TTC549 (cell line): Measurements from ENCODE around the gene RGS3.
A peak's percentile ranks its signal among the peaks of the same experiment; 100 is the strongest.
"Not testable (repeated sequence)": the region's sequence is repeated elsewhere in the genome, so short reads cannot be mapped to it uniquely, and the experiment has no call there.

Source experiments
- FAIRE-seq: peaks from 2 replicates; lab custom pipeline; 2012; peaks lifted over from hg19 to GRCh38; lab: Jason Lieb, UNC

The RGS3 gene

DNA sequence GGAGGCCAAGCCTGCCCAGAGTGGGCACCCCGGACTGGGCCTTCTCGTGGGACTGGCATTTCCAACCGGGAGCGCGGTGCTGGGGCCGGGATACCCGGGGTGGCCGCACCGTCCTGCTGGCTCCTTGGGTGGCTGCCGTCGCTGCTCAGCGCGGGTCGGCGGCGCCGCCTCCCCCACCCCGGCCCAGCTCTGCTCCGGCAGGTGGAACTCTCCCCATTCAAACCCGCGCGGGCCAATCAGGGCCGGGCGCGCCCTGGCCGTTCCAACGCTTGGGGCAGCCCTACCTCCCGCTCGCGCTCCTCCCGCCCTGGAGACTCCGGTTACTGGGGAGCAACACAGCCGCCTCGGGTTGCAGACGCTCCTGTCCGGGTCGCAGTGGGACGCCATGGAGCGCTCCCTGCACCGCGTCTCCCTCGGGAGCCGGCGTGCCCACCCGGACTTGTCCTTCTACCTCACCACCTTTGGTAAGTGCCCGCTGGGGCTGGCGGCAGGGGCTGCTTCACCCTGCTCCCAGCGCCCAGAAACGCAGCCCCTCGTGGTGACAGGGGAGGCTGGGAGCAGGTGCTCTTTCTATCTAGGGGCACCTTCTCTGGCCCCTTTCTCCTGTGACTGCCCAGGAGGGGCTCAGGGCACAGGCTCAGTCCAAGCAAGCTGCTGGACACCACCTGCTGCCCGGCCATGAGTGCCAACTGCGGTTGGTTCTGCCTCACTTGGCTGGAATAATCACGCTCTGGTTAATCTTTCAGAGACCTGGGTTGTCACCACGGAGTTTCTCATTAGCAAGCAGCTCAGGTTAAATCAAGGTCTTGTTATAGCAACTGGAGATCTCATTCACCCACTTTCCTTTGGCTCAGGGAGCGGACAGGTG lies at the start of gene RGS3:
Gene RGS3 (plus strand): TSS at position 310 of the 868 bp plus-strand sequence. CDS start 76 bp downstream, at position 386.
- no peak for FAIRE-seq

DNA sequence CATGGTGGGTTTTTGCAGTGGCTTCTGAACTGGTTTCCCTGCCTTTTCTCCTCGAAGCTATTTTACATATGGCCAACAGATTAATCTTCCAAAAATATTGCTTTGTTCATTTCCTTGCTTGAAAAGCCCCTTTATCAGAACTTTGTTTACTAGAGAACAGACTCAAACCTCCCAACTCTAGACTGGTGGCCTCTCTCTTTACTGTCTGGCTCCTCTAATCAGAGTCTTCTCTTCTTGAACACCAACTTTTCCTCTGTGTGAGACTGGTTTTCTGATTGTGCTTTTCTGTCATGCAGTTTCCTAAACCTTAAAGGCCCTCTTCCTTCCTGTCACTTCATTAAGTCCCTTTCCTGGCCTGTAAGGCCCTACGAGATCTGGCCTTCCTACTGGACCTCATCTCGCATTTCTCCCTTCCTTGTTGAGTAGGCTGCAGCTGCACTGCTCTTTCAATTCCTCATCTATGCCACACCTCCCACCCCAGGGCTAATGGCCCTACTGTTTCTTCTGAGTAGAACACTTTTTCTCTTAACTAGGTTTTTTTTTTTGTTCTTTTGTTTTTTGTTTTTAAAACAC lies 47.3 kb upstream of the RGS3 start:
- no peak for FAIRE-seq

DNA sequence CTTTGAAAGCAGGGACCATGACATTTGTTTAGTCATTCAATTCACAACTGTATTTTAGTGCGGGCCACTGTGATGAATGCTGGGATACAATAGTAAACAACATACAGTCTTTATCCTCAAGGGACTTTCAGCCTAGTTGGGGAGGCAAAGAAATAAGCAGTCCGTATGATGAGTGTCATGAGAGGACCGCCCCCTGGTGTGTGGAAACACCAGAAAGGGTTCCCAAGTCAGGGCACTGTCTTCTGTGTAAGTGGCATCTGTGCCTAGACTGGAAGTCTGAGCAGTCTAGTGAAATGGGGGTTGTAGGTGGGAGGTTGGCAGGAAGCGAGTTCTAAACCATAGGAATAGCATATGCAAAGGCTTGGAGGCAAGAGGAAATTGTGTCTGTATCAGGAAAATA lies 46.2 kb upstream of the RGS3 start:
- FAIRE-seq = no peak

DNA sequence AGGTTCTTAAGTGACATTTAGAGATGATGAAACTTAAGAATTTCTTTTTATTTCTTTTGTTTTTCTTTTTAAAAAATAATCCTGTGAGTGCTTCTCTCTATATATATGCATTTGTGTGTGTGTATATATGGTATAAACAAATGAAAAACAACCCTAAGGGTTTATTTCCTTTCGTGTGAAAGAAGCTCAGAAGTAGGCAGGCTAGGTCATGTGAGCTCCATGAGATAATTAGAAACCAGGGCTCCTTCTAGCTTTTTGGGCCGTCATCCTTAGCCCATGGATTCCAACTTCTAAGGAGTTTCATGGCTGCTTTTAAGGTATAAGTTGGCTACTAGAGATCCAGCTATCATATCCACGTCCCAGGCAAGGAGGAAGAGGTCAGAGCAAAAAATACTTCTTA lies 41.8 kb upstream of the RGS3 start:
- no peak for FAIRE-seq

DNA sequence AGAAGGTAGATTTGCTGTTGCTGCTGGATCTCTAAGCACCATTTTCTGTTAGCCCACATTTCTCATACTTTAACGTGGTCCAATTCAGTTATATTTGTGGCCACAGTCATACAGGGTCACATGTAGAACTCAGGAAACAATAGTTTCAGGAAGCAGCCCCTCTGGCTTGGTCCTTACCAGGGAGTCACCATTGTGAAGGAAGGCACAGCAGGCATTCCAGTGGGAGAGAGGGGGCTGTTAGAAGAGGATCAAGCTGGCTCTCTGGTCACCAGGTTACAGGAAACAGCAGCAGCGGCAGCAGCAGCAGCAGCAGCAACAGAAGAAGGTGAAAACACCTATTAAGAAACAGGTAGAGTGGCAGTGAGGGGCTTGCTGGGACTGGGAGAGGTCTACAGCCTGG lies 38.5 kb upstream of the RGS3 start:
- FAIRE-seq = no peak

DNA sequence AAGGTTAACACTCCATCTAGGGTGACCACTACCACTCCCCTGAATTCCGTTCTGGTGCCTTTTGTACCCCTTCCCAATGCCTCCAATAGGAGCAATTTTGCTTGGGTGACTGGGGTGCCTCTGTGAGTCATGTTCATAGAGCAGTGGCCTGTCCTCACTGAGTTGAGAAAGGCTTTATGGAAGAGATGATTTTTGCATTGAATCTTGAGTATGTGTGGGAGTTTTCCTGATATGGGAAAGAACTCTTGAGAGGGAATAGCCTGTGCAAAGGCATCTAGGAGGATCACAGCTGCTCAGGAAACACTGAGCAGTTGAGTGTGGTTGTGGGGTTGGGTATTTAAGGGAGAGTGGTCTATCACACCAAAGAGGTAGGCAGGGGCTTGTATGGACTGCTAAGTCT lies 36.8 kb upstream of the RGS3 start:
- no peak for FAIRE-seq

DNA sequence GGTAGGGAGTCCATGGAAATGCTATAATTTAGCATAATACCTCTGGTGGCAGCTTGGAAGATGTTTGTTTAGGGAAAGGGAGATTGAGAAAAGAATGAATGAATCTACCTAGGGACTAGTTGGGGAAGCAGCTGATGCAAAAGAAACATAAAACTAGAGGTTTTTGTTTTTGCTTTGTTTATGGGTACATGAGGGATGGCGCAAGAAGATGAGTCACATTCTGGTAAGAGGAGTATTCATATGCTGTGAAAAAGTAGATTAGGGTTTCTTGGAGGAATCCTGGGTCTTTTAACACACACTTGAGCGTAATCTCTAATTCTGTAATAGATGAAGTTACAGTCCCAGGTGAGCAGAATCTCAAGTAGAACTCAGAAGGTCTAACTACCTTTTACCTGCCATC lies 35.9 kb upstream of the RGS3 start:
- FAIRE-seq = no peak

DNA sequence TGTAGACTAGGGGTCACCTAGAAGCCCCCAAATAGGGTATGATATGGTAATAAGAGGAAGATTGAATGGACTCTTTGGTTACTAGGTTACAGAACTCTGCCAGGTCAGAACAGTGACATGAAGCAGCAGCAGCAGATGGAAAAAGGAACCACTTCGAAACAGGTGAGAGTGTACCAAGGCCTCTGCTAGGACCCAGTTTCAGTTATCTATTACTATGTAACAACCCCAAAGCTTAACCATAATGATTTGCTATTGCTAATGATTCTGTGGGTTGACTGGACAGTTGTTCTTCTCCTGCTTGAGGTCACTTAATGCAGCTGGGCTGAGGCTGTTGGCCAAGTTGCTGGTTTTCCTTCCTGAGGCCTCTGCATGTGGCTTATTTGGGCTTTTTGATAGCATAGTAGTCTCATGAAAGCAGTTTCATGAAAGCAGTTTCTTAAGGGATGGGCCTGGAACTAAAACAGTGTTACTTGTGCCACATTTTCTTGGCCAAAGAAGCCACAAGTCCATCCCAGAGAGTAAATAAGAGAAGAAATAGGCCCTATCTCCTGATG lies 35.4 kb upstream of the RGS3 start:
- no peak for FAIRE-seq

DNA sequence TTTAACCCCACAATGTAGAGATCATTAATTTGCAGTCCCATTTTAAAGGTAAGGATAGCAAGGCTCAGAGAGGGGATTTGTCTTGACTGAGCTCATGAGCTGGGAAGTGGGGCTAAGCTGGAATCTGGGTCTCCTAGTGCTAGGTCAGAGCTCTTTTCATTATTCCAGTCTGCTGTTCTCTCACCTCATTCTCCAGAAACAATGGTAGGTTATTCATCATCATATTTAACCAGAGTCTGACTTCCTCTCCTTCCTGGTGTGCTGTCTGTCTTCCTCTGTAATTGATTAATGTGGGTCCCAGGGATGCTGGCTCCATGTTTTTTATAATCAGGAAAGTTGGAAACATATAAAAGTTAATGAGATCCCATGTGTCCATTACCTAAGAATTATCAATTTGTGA lies 32.3 kb upstream of the RGS3 start:
- FAIRE-seq = no peak

DNA sequence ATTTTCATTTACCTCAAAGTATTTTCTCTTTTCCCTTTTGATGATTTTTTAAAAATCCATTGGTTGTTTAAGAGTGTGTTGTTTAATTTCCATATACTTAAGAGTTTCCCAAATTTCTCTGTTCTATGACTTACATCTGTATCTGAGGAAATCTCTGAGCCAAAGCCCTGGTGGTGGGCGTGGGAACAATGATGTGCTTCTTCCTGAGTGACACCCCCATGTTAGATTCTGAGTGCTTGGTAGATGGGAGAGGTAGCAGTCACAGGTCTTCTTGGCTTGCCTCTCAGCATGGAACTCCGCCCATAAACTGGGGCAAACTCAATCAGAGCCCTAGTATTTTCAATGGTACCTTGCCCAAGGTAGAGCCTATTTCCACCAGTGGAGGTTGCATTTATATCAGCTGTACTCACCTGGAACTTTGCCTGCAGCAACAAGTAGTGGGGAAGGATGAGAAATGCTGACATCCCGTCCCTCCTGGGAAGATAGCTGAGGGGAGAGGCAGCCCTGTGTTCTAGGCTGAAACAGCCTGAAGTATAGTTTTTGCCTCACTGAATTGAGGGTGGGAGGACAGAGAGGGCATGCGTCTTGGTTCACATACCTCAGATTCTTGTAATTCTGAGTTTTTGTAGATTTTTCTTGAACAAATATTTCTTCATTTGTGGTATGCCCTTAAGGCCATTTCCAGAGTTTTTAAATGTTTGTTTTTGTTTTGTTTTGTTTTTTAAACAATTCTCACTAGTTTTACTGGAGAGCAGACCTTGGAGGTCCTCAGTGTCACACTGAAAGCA lies 26.6 kb upstream of the RGS3 start:
- FAIRE-seq = no peak

DNA sequence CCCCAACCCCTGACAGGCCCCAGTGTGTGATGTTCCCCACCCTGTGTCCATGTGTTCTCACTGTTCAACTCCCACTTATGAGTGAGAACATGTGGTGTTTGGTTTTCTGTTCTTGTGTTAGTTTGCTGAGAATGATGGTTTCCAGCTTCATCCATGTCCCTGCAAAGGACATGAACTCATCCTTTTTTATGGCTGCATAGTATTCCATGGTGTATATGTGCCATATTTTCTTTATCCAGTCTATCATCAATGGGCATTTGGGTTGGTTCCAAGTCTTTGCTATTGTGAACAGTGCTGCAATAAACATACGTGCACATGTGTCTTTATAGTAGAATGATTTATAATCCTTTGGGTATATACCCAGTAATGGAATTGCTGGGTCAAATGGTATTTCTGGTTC lies 25.8 kb upstream of the RGS3 start:
- not testable (repeated sequence) for FAIRE-seq

DNA sequence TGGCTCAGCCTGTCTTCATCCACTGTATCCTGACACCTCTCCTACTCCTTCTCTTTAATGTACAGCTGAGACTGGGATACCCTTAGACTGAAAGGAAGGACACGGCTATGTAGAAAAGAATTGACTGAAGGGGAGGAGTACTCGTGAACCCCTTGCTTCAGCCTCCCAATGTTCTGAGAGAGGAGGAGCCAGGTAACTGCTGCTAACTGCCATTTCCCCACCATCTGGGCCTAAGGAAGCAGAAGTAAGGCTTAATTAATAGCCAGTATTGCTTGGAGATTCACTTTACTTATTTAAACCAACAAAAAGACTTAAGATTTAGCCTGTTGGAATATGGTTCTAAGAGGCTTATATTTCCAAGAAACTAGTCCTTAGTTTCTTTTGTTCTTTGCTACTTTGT lies 18.8 kb upstream of the RGS3 start:
- FAIRE-seq = no peak

DNA sequence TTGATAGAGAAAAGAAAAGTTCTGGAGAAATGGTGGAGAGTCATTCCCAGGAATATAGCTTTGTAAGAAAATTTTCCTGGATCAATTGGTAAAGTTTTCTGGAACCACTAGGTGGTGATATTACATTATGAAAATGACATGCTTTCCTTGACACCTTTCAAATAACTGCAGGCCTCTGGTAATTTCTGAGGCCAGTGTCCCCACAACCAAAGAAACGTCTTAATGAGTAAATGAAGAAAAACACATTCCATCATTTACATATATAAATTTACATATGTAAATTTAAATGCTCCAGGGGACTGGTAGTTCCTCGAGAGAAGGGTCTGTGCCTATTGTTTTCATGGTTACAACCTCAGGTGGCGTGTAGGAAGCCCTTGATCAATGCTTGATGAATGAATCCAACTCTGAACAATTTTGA lies 17.2 kb upstream of the RGS3 start:
- peak; percentile 89 for FAIRE-seq

DNA sequence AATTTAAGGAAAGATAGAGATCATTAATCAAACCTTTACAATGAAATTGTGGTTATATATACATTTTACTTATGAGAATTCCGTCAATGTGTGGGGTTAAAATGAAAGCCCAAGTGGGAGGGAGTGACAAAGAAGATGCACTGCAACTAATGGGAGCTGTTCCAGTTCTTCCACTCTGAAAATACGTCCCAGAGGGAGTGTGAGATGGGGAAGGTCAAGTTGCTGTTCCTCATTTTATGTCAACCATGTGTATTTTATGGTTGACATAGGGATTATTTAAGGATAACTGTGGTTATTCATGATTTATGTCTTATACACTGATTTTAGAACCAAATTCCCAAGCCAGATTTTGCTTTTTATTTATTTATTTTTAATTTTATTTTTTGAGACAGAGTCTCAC lies 14.2 kb upstream of the RGS3 start:
- FAIRE-seq = no peak

DNA sequence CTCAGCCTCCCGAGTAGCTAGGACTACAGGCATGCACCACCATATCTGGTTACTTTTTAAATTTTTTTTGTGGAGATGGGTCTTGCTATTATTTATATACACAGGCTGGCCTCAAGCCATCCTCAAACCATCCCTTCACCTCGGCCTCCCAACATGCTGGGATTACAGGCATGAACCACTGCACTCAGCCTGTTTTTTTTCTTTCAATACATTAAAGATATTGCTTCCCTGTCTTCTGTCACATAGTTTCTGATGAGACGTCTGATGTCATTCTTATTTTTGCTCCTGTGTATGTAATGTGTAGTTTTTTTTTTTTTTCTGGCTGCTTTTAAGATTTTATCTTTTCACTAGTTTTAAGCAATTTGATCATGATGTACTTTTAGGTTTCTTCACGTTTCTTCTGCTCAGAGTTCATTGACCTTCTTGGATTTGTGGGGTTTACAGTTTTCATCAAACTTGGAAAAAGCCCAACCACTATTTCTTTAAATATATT lies 11.4 kb upstream of the RGS3 start:
- no peak for FAIRE-seq

DNA sequence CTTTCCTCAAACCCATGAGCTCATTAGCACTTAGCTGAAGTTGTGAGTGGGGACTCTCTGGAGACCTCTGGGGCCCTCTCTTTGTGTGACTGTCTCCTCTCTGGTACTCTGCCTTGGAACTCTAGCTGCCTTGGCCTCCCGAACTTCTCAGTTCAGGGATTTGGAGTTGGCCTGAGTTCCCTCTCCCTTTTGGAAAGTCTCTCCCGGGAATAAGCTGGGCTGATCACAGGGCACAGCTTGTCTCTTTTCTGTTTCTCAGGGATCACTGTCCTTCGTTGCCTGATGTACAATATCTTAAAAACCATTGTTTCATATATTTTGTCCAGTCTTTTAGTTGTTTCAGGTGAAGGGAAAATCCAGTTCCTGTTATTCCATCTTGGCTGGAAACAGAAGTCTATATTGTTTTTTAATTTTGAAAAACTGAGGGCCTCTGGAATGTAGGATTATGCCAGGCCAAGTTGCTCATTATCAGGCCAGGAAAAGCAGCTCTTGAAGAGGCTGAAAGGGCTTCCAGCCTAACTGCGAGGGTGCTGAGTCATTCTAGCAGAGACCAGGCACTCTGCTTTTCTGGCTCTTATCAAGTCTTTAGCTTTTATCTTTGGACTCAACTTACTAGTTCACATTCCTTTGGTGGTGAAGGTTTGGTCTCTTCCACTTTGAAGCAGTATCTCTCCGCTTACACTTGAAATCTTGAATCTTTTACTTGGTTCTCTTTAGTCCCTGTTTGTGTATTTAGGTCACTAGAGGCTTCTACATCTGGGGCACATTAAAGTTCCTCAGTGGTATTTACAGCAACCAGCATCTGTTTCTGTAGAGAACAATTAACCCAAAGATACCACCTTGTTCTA lies 8.4 kb upstream of the RGS3 start:
- no peak for FAIRE-seq

DNA sequence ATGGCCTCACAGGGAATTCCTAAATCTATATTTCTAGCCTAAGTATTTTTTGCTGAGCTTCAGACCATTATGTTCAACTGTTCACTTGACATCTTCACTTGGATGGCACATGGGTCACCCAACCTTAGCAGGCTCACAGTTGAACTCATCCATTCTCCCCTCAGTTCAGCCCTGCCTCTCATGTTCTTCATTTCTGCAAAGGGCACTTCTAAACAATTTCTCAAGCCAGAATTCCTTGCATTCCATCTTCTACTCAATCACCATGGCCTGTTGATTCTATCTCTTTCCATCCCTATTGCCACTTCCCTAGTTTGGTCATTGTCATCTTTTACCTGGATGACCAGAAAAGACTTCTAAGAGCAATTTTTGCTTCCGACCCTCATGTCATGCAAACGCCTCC lies 7.3 kb upstream of the RGS3 start:
- no peak for FAIRE-seq

DNA sequence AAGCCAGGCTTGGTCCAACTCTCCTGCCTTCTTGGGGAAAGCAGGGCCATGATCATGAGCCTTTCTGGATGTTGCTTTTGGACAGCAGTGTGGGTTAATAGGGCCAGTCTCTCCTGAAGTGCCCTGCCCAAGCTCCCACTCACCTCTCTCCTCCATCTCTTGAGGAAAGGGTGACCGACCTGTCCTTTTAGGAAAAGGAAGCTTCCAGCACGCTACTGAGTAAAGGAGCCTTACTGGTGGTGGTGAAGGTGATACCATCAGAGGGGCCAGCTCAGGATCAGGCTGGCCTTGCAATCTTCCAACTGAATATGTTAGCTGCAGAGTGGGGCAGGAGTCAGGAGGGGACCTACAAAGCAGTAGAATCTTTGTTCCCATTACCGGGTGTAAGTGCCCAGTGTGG lies 2.2 kb upstream of the RGS3 start:
- FAIRE-seq = no peak

DNA sequence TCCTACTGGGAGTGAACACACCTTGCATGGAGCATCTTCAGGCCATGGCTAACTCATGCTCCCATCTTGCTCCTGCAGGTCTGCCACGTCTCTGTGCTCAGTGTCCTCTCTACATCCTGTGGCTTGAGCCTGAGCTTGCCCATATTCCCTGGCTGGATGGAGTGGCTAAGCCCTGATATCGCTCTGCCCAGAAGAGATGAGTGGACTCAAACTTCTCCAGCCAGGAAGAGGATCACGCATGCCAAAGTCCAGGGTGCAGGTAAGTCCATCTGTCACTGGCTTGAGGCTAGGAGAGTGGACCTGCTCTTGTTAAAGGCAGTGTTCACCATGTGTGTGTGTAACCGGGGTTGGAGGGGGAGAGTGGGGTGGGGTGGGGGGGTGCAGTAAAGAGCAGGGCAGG lies 1.6 kb upstream of the RGS3 start:
- no peak for FAIRE-seq

DNA sequence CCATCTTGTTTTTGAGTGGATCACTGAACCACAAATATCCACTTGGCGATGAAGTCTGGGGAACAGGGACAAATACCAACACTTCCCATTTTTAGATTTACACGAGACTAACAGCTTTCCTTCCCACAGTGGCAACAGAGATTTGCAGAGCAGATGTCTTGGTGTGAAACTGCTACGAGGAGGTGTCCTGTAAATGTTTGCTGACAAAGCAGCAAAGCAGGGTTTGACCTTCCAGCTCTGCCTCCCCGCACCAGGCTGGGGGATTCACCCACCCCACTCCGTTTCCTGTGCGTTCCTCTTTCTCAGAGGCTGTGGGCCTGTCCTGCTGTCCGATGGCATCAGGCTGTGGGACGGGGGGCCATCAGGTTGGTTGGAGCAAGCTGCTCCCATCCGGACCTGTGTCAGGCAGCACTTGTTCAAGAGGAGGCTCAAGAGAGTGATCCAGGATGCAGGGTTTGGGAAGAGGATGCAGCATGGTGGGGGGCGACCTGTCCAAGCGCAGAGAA lies 693 bp upstream of the RGS3 start:
- no peak for FAIRE-seq

DNA sequence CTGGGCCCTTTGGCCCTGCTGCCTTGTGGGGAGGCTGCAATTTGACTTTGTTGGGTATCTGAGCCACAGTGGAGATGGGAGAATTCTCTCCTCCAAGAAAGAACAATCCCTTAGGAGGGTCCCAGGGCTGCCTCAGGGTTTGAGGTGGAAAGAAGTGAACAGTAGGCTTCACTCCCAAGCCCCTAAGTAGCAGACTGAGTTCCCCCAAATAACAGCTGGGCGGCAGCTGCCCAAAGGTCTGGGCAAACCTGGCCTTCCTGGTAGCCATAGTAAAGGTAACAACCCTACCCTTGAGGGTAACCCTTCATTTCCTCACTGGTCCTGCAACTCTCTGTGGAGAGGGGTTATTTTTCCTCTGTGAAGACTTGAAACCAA lies 746 bp downstream of the RGS3 start:
- FAIRE-seq = no peak
